ENCODE measurements around the gene TUBB2B.
A peak's percentile ranks its signal among the peaks of the same experiment; 100 is the strongest.
"Not testable (repeated sequence)": the region's sequence is repeated elsewhere in the genome, so short reads cannot be mapped to it uniquely, and the experiment has no call there.

TUBB2B gene

GRCh38 chr6:3209114-3210023, 18.1 kb downstream of the TUBB2B start:
- peak; percentile 91 for DNase-seq (ENCODE audit: low read depth)

- DNase-seq (ENCODE audit: low read depth) = no peak
These were observed 18.7 kb downstream of the TUBB2B start for GRCh38 chr6:3208775-3209113.

- peak; percentile 79 for DNase-seq (ENCODE audit: low read depth)
These were observed 19.2 kb downstream of the TUBB2B start for GRCh38 chr6:3208098-3208774.

- no peak for DNase-seq (ENCODE audit: low read depth)
These were observed 21.0 kb downstream of the TUBB2B start for GRCh38 chr6:3206339-3207015.

GRCh38 chr6:3205913-3206312, 21.5 kb downstream of the TUBB2B start:
- DNase-seq (ENCODE audit: low read depth) = peak; percentile 95

- DNase-seq (ENCODE audit: low read depth) = no peak
These were observed 22.5 kb downstream of the TUBB2B start for GRCh38 chr6:3204921-3205320.

GRCh38 chr6:3202999-3203696, 24.3 kb downstream of the TUBB2B start:
- no peak for DNase-seq (ENCODE audit: low read depth)

- DNase-seq (ENCODE audit: low read depth) = no peak
These were observed 26.1 kb downstream of the TUBB2B start for GRCh38 chr6:3201388-3201787.

GRCh38 chr6:3200682-3201081, 26.8 kb downstream of the TUBB2B start:
- DNase-seq (ENCODE audit: low read depth) = no peak

GRCh38 chr6:3199382-3199781, 28.1 kb downstream of the TUBB2B start:
- no peak for DNase-seq (ENCODE audit: low read depth)

- not testable (repeated sequence) for DNase-seq (ENCODE audit: low read depth)
These were observed 29.7 kb downstream of the TUBB2B start for GRCh38 chr6:3197734-3198133.

GRCh38 chr6:3196770-3197169, 30.7 kb downstream of the TUBB2B start:
- DNase-seq (ENCODE audit: low read depth) = no peak

- DNase-seq (ENCODE audit: low read depth) = no peak
These were observed 31.6 kb downstream of the TUBB2B start for GRCh38 chr6:3195695-3196497.

GRCh38 chr6:3195420-3195694, 32.1 kb downstream of the TUBB2B start:
- no peak for DNase-seq (ENCODE audit: low read depth)

GRCh38 chr6:3194535-3195419, 32.7 kb downstream of the TUBB2B start:
- DNase-seq (ENCODE audit: low read depth) = peak; percentile 9

- no peak for DNase-seq (ENCODE audit: low read depth)
These were observed 34.2 kb downstream of the TUBB2B start for GRCh38 chr6:3193102-3193849.

GRCh38 chr6:3190779-3191178, 36.7 kb downstream of the TUBB2B start:
- no peak for DNase-seq (ENCODE audit: low read depth)

- DNase-seq (ENCODE audit: low read depth) = no peak
These were observed 37.4 kb downstream of the TUBB2B start for GRCh38 chr6:3190056-3190455.

GRCh38 chr6:3189192-3189591, 38.3 kb downstream of the TUBB2B start:
- DNase-seq (ENCODE audit: low read depth) = not testable (repeated sequence)

GRCh38 chr6:3188262-3188661, 39.2 kb downstream of the TUBB2B start:
- DNase-seq (ENCODE audit: low read depth) = no peak
